T-cell (primary cell): Measurements from ENCODE around the gene SERPINI1. TPM values are rescaled to one million over a fixed set of nuclear protein-coding genes. Genes with fewer than 3 reads are reported as not detected.

Source experiments
- ATAC-seq, 4 experiments: fragments of 200-7000 bp in 3 of 4; fragments of 150-1000 bp in 1 of 4; cut with Tn5 transposase; replicated peaks in 1 of 4; 1 replicate in 3 of 4; 2 replicates in 1 of 4; pipeline ENCODE4 v1.10.0; 2021; ENCODE audit warnings: moderate library complexity in 3 of 4, mild to moderate bottlenecking in 2 of 4, moderate number of reproducible peaks in 1 of 4
- CTCF ChIA-PET, 2 donors: fragments of 300-600 bp; sonication (Branson Sonifier 250); formaldehyde crosslinking; loops; one replicate each; lab custom pipeline; 2022; ENCODE audit warnings: antibody characterized with exemption in 2 of 2; lab: Charles Lee
- POLR2A ChIA-PET, 2 donors: fragments of 300-600 bp; sonication (Branson Sonifier 250); formaldehyde crosslinking; loops; one replicate each; lab custom pipeline; 2022; ENCODE audit warnings: antibody characterized with exemption in 2 of 2; lab: Charles Lee
- DNase-seq, 35 experiments: peaks; one replicate each; pipeline versions ENCODE4 v3.0.0 to v3.0.0-alpha.2; 2013 to 2023
- H3K27ac ChIP-seq: one replicate; pipeline ENCODE4 v1.5.1; 2013; ENCODE audit warnings: low read length
- H3K27me3 ChIP-seq, 2 experiments: replicated peaks in 1 of 2; 1 replicate in 1 of 2; 2 replicates in 1 of 2; pipeline versions ENCODE4 v1.6.1 to v1.7.0; 2013; ENCODE audit warnings: low read length in 1 of 2, mixed read lengths in 1 of 2; ENCODE audit not compliant: control insufficient read depth in 2 of 2, insufficient read depth in 2 of 2; ENCODE audit errors: extremely low read depth in 1 of 2
- H3K36me3 ChIP-seq, 2 donors: 1 replicate in 1 of 2; 2 replicates in 1 of 2; pipeline versions ENCODE4 v1.6.1 to v1.7.0; 2013; ENCODE audit warnings: low read length in 1 of 2; ENCODE audit not compliant: control insufficient read depth in 2 of 2, insufficient read depth in 1 of 2; ENCODE audit errors: extremely low read depth in 1 of 2
- H3K4me1 ChIP-seq, 2 experiments: 1 replicate in 1 of 2; 2 replicates in 1 of 2; pipeline versions ENCODE4 v1.6.1 to v1.7.0; 2013; ENCODE audit warnings: low read length in 2 of 2, mixed read lengths in 1 of 2; ENCODE audit not compliant: insufficient read depth in 2 of 2, control insufficient read depth in 1 of 2; ENCODE audit errors: extremely low read depth in 1 of 2
- H3K4me3 ChIP-seq, 2 donors: 1 replicate in 1 of 2; 2 replicates in 1 of 2; pipeline versions ENCODE4 v1.5.1 to v1.7.0; 2013; ENCODE audit warnings: mild to moderate bottlenecking in 2 of 2, low read length in 1 of 2, moderate library complexity in 1 of 2; ENCODE audit not compliant: control insufficient read depth in 1 of 2; ENCODE audit errors: extremely low read depth in 1 of 2
- H3K9me3 ChIP-seq: 2 replicates; pipeline ENCODE4 v1.7.0; 2013
- H3K27ac Mint-ChIP-seq, 2 donors: one replicate each; pipeline ENCODE4 v1.8.0; 2020 to 2021; ENCODE audit warnings: mild to moderate bottlenecking in 2 of 2, mixed read lengths in 2 of 2
- H3K27me3 Mint-ChIP-seq, 2 donors: one replicate each; pipeline ENCODE4 v1.8.0; 2021 to 2022; ENCODE audit warnings: mixed read lengths in 2 of 2
- H3K36me3 Mint-ChIP-seq: one replicate; pipeline ENCODE4 v1.8.0; 2021; ENCODE audit warnings: mixed read lengths
- H3K4me1 Mint-ChIP-seq, 3 donors: one replicate each; pipeline ENCODE4 v1.8.0; 2020 to 2022; ENCODE audit warnings: mixed read lengths in 3 of 3, mild to moderate bottlenecking in 1 of 3
- H3K4me3 Mint-ChIP-seq, 3 donors: one replicate each; pipeline ENCODE4 v1.8.0; 2020 to 2022; ENCODE audit warnings: mild to moderate bottlenecking in 3 of 3, mixed read lengths in 3 of 3, moderate library complexity in 3 of 3
- H3K9me3 Mint-ChIP-seq, 3 donors: one replicate each; pipeline ENCODE4 v1.8.0; 2020 to 2022; ENCODE audit warnings: mixed read lengths in 3 of 3
- WGBS: methylation state at CpG from one replicate; pipeline ENCODE4 v1.1.5; 2013; ENCODE audit warnings: missing lambda C conversion rate; ENCODE audit not compliant: insufficient coverage; 5-methylcytosine and 5-hydroxymethylcytosine counted together
- total RNA-seq, 35 experiments: library from RNA in 6 of 35; stranded (reverse) in 6 of 35; fragments of 120-200 nt in 1 of 35; gene quantifications; one replicate each; pipeline versions ENCODE4 v1.2.1 to v1.2.4 and lab custom pipeline; 2013 to 2026

The SERPINI1 gene
- total RNA-seq, 5 donors from 2014 or later (not counting 1 experiment from before 2014, with no cell fraction given), result 2.8 to 4.1 (median 3.0) TPM

DNA sequence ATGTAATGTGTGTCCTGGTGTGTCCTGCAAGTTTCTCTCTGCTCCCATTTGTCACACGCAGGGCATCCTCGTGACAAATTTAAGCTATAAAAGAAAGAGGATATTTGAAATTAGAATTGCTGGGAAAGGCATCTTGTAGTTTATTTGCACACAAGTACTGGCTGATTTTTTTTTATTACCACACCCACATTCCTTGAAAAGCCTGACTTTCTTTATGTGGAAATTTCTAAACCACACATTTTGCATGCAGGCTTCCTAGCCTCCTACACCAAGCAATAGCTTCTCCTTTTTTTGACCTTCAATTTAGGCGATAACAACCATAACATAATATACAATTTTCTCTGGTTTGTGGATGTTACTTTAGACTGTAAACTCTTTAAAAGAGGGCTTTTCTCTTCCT, 126.1 kb downstream of the SERPINI1 start:
- no peaks in the 10 kb centered on the region for H3K4me1 Mint-ChIP-seq
- H3K27ac ChIP-seq, result no peak overlapping the region
- H3K9me3 Mint-ChIP-seq, result no peaks in the 10 kb centered on the region
- H3K27me3 ChIP-seq, result no peaks in the 10 kb centered on the region
- POLR2A ChIA-PET, result no interaction called here
- WGBS, result no CpG with 5 or more reads among the region's 3 CpGs
- CTCF ChIA-PET, result no interaction called here
- no peak overlapping the region for H3K4me3 ChIP-seq
- DNase-seq (no peak), ATAC-seq (no peak)
- no peak overlapping the region for H3K4me3 Mint-ChIP-seq
- no peaks in the 10 kb centered on the region for H3K36me3 Mint-ChIP-seq
- H3K4me1 ChIP-seq, result no peaks in the 10 kb centered on the region
- H3K27ac Mint-ChIP-seq, result no peak overlapping the region
- no peaks in the 10 kb centered on the region for H3K9me3 ChIP-seq
- H3K36me3 ChIP-seq, result no peaks in the 10 kb centered on the region
- H3K27me3 Mint-ChIP-seq, result peaks cover 0 to 2% of the 10 kb centered on the region in 2 donors

DNA sequence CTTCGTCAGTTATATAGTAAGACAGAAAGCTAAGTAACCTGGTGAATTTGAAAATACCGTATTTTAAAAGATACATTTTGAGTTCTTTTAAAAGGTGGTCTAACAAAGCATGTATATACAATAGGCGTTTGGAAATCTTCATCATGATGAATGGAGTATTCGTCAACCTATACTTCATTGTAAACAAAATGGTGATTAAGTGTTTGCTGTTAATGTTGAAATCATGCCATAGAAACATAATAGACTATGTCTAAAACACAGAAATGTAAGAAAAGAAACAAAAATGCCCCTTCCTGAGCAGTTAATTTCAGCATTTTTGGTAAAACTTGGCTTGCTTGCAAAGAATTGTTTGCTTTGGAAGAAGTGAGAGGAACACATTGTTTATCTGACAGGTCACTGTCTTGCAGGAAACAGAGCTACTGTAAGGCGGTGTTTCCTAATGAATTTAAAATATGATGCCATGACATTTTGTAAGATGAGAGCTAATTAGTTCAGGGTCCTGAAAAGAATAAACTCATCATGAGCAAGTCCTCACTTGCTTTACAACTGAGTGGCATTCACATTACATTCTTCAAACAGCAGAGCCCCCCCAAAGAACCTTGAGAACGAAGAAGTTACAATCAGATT, 126.7 kb downstream of the SERPINI1 start:
- no peaks in the 10 kb centered on the region for H3K36me3 ChIP-seq
- H3K4me1 ChIP-seq, result no peaks in the 10 kb centered on the region
- ChIA-PET CTCF (no interaction called here), POLR2A (no interaction called here)
- no peak overlapping the region for H3K4me3 Mint-ChIP-seq
- no peak overlapping the region for H3K4me3 ChIP-seq
- no peaks in the 10 kb centered on the region for H3K36me3 Mint-ChIP-seq
- H3K4me1 Mint-ChIP-seq, result no peaks in the 10 kb centered on the region
- no peak for ATAC-seq
- peaks cover 0 to 2% of the 10 kb centered on the region in 2 donors for H3K27me3 Mint-ChIP-seq
- no peaks in the 10 kb centered on the region for H3K9me3 Mint-ChIP-seq
- H3K9me3 ChIP-seq, result no peaks in the 10 kb centered on the region
- no peak for DNase-seq
- H3K27ac Mint-ChIP-seq, result no peak overlapping the region
- WGBS, result 100% methylated on average over 1 of the region's 6 CpGs
- no peak overlapping the region for H3K27ac ChIP-seq
- H3K27me3 ChIP-seq, result no peaks in the 10 kb centered on the region

- DNase-seq, result no peak
- Mint-ChIP-seq H3K4me3 (no peak overlapping the region), H3K27me3 (peaks cover 5% of the 10 kb centered on the region in 2 donors), H3K9me3 (no peaks in the 10 kb centered on the region), H3K27ac (no peak overlapping the region), H3K4me1 (no peaks in the 10 kb centered on the region), H3K36me3 (no peaks in the 10 kb centered on the region)
- ChIA-PET CTCF (no interaction called here), POLR2A (no interaction called here)
- Histone ChIP-seq H3K4me1 (no peaks in the 10 kb centered on the region), H3K36me3 (no peaks in the 10 kb centered on the region), H3K4me3 (no peak overlapping the region), H3K9me3 (no peaks in the 10 kb centered on the region), H3K27ac (no peak overlapping the region), H3K27me3 (no peaks in the 10 kb centered on the region)
- no peak for ATAC-seq
- WGBS, result 79% methylated on average over 6 of the region's 9 CpGs
Observed at GRCh38 chr3:167863811-167864551, 128.5 kb downstream of the SERPINI1 start.

- CTCF ChIA-PET, result no interaction called here
Observed at GRCh38 chr3:167864552-167864874, 129.0 kb downstream of the SERPINI1 start.

GRCh38 chr3:167866331-167866730, 130.8 kb downstream of the SERPINI1 start:
- Histone ChIP-seq H3K9me3 (no peaks in the 10 kb centered on the region), H3K36me3 (no peaks in the 10 kb centered on the region), H3K4me3 (no peak overlapping the region), H3K4me1 (no peaks in the 10 kb centered on the region), H3K27me3 (no peaks in the 10 kb centered on the region), H3K27ac (no peak overlapping the region)
- Mint-ChIP-seq H3K27ac (no peak overlapping the region), H3K36me3 (no peaks in the 10 kb centered on the region), H3K4me1 (no peaks in the 10 kb centered on the region), H3K27me3 (peaks cover 5% of the 10 kb centered on the region in 2 donors), H3K9me3 (no peaks in the 10 kb centered on the region), H3K4me3 (no peak overlapping the region)
- ChIA-PET CTCF (no interaction called here), POLR2A (no interaction called here)
- ATAC-seq (no peak), DNase-seq (no peak)
- no CpG with 5 or more reads among the region's 1 CpG for WGBS

More at GRCh38 chr3:167864552-167864874, 129.0 kb downstream of the SERPINI1 start:
- POLR2A ChIA-PET, result no interaction called here
- no peaks in the 10 kb centered on the region for H3K9me3 ChIP-seq
- ATAC-seq (no peak), DNase-seq (no peak)
- no peak overlapping the region for H3K4me3 ChIP-seq
- H3K4me1 Mint-ChIP-seq, result no peaks in the 10 kb centered on the region
- no peak overlapping the region for H3K27ac ChIP-seq
- H3K27me3 Mint-ChIP-seq, result peaks cover 5% of the 10 kb centered on the region in 2 donors
- no peaks in the 10 kb centered on the region for H3K36me3 ChIP-seq
- no CpG with 5 or more reads among the region's 1 CpG for WGBS
- no peak overlapping the region for H3K27ac Mint-ChIP-seq
- no peak overlapping the region for H3K4me3 Mint-ChIP-seq
- no peaks in the 10 kb centered on the region for H3K36me3 Mint-ChIP-seq
- H3K27me3 ChIP-seq, result no peaks in the 10 kb centered on the region
- H3K4me1 ChIP-seq, result no peaks in the 10 kb centered on the region
- H3K9me3 Mint-ChIP-seq, result no peaks in the 10 kb centered on the region

- Mint-ChIP-seq H3K36me3 (no peaks in the 10 kb centered on the region), H3K9me3 (no peaks in the 10 kb centered on the region), H3K4me3 (no peak overlapping the region), H3K27me3 (peaks cover 3 to 5% of the 10 kb centered on the region in 2 donors), H3K27ac (no peak overlapping the region), H3K4me1 (no peaks in the 10 kb centered on the region)
- ChIA-PET CTCF (no interaction called here), POLR2A (no interaction called here)
- WGBS, result no CpG with 5 or more reads among the region's 1 CpG
- ATAC-seq (no peak), DNase-seq (no peak)
- no peaks in the 10 kb centered on the region for H3K9me3 ChIP-seq
- H3K36me3 ChIP-seq, result no peaks in the 10 kb centered on the region
- H3K27ac ChIP-seq, result no peak overlapping the region
- no peaks in the 10 kb centered on the region for H3K4me1 ChIP-seq
- H3K27me3 ChIP-seq, result no peaks in the 10 kb centered on the region
- no peak overlapping the region for H3K4me3 ChIP-seq
Observed at GRCh38 chr3:167867981-167868380, 132.5 kb downstream of the SERPINI1 start.
